Left ventricle myocardium inferior (tissue), 1 donor: ENCODE results near the gene PTK7. TPM values are rescaled to one million over a fixed set of nuclear protein-coding genes. Genes with fewer than 3 reads are reported as not detected.

Experiments used
- DNase-seq: peaks from one replicate; pipeline ENCODE4 v3.0.0-alpha.2; 2020
- H3K27ac ChIP-seq: fragments of 200-600 bp; replicated peaks from 2 replicates; pipeline ENCODE4 v1.8.0; 2021
- H3K27me3 ChIP-seq: fragments of 200-600 bp; 2 replicates; pipeline ENCODE4 v1.8.0; 2021; ENCODE audit warnings: low read depth
- H3K36me3 ChIP-seq: fragments of 200-600 bp; 2 replicates; pipeline ENCODE4 v1.8.0; 2021
- H3K4me1 ChIP-seq: fragments of 200-600 bp; 2 replicates; pipeline ENCODE4 v1.8.0; 2021
- H3K4me3 ChIP-seq: fragments of 200-600 bp; 2 replicates; pipeline ENCODE4 v1.8.0; 2021; ENCODE audit warnings: mild to moderate bottlenecking, moderate library complexity
- H3K9me3 ChIP-seq: fragments of 200-600 bp; replicated peaks from 2 replicates; pipeline ENCODE4 v1.8.0; 2021
- intact Hi-C: fragments of 100-400 bp; cut with micrococcal nuclease; formaldehyde crosslinking; loops from one replicate; pipeline ENCODE4 v1.11.0; 2022
- total RNA-seq: library from RNA; stranded (reverse); fragmentation: NEBNext Ultra II Directional; extraction: Animal tissue kit (Norgen Biotek cat#: 25700); gene quantifications from one replicate; pipeline ENCODE4 v1.2.1, GENCODE V29; 2021
- TF ChIP-seq, protein P1 (sequence below): fragments of 200-600 bp; IDR thresholded peaks from 2 replicates; pipeline ENCODE4 v1.8.0; 2021; ENCODE audit warnings: antibody characterized with exemption, mild to moderate bottlenecking, borderline replicate concordance
- donor health status: DM: no; HTN: yes; CAD: no; lungs with severe emphysema.

PTK7 gene
- total RNA-seq, 1 donor from 2014 or later, result 2.6 TPM

DNA sequence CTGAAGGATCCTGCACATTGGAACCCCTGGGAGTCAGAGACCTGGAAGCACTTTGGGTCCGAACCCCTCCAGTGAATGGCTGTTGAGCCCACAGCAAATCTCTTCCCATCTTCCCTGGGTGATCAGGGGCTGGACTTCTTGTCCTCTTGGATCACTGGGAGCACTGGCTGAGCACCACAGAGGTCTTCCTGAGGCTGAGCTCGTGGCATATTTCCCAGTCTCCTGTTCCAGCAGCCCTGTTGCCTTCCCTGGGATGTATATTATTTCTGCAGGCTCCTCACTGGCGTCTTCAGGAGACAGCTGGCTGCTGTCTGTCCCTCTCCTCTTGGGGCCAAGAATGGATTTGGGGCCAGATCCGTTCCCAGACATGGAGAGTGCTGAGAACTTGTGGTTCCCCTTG lies 43.4 kb downstream of the PTK7 start:
- Histone ChIP-seq H3K36me3 (no peaks in the 10 kb centered on the region), H3K4me3 (no peak overlapping the region), H3K9me3 (no peaks in the 10 kb centered on the region), H3K27ac (no peak overlapping the region), H3K27me3 (no peaks in the 10 kb centered on the region), H3K4me1 (peaks cover 17% of the 10 kb centered on the region)
- no peak for DNase-seq
- intact Hi-C loops, result no loop called here
- TF ChIP-seq, protein P1, sequence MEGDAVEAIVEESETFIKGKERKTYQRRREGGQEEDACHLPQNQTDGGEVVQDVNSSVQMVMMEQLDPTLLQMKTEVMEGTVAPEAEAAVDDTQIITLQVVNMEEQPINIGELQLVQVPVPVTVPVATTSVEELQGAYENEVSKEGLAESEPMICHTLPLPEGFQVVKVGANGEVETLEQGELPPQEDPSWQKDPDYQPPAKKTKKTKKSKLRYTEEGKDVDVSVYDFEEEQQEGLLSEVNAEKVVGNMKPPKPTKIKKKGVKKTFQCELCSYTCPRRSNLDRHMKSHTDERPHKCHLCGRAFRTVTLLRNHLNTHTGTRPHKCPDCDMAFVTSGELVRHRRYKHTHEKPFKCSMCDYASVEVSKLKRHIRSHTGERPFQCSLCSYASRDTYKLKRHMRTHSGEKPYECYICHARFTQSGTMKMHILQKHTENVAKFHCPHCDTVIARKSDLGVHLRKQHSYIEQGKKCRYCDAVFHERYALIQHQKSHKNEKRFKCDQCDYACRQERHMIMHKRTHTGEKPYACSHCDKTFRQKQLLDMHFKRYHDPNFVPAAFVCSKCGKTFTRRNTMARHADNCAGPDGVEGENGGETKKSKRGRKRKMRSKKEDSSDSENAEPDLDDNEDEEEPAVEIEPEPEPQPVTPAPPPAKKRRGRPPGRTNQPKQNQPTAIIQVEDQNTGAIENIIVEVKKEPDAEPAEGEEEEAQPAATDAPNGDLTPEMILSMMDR, result no peak

DNA sequence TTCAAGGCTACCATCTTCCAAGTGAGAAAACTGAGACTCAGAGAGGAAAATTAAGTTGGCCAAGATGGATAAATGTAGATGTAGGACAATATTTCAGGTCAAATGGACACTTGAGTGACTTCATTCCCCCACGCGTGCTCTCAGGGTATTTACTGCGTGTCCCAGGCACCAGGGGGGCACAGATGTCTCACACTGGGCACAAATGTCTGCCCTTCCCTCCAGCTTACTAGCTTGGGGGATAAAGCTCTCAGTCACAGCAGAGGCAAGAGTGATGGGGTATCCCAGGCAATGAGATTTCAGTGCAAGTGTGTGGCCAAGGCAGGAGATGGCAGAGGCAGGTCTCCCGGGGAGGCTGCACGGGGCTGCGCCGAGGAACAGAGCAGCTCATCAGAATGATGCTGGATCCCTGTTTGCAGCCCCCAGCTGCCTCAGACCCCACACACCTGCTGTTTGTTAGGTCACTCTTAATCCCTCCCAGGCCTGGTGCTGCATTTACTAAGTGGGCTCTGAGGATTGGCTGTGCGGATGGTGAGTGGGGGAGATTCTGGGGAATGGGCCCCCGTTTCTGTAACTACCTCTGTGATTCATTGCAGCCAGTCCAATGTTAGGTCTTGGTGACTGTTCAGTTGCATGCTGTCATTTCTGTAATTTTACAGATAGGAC lies 44.1 kb downstream of the PTK7 start:
- Histone ChIP-seq H3K9me3 (no peaks in the 10 kb centered on the region), H3K27me3 (no peaks in the 10 kb centered on the region), H3K4me3 (no peak overlapping the region), H3K4me1 (peaks cover 17% of the 10 kb centered on the region), H3K36me3 (no peaks in the 10 kb centered on the region), H3K27ac (no peak overlapping the region)
- intact Hi-C loops, result no loop called here
- TF ChIP-seq, protein P1, result no peak
- DNase-seq, result no peak

DNA sequence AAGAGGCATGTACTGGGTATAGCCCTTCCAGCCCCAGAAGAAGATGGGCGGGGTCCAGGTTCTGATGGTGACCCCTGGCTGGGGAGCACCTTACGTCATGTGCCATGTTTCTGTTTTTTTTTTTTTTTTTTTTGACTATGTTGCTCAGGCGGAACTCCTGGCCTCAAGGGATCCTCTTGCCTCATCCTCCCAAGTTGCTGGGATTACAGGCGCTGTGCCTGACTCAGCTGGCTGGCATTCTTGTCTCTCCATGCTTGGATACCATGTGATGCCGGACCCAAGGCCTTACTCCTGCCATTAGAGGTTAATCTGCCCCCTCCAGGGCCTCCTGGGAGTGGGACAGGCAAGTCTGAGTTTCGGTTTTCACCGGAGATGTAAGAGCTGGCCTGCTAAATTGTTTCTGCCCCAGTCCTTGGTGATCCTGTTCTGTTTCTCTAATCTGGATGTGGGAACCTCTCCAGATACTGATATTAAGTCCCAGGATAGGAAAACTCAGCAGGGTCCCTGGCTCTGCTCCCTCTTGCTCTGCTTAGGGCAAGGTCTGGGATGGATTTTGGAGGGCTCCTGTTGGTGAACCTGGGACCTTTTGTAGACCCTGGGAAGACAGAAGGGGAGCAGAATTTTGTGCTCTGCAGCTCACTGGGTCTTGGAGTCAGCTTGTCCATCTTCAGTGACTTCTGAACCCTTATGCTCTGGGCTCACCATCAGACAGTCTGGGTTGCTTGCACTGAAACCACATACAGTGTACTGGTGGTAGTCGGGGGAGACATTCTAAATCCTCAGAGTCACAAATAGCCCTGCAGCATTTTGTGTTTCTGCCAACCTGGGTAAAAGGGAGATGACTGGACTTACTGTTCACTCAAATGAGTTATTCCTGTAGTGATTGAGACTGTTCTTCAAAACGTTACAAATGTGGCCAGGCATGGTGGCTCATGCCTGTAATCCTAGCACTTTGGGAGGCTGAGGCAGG lies 45.1 kb downstream of the PTK7 start:
- peak; percentile 56 for DNase-seq

DNA sequence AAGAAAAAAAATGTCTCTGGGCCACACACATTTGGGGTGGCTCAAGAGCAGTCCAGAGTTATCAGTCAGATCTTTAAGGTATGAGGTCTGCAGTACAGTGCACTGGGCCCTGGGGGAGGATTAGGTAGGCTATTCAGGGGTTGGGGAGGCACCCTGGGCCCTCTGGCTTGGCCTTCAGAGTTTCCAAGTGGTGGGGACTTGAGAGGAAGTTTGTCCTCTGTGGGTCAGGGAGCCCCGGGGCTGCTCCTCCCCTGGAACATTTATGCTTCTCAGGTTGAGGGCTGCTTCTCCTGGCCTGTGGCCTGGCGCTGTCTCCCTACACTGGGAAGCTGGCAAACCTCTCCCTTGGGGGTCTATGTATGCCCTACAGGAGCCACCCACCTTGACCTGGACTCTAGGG lies 46.0 kb downstream of the PTK7 start:
- Histone ChIP-seq H3K36me3 (no peaks in the 10 kb centered on the region), H3K27ac (no peak overlapping the region), H3K27me3 (no peaks in the 10 kb centered on the region), H3K4me1 (peaks cover 7% of the 10 kb centered on the region), H3K4me3 (no peak overlapping the region), H3K9me3 (no peaks in the 10 kb centered on the region)
- TF ChIP-seq, protein P1, result no peak
- intact Hi-C loops, result no loop called here
- no peak for DNase-seq

More for the DNA sequence above, 45.1 kb downstream of the PTK7 start:
- intact Hi-C loops, result no loop called here
- Histone ChIP-seq H3K9me3 (no peaks in the 10 kb centered on the region), H3K27ac (peak overlapping the region; percentile 35), H3K4me3 (no peak overlapping the region), H3K4me1 (peaks cover 12% of the 10 kb centered on the region), H3K27me3 (no peaks in the 10 kb centered on the region), H3K36me3 (no peaks in the 10 kb centered on the region)
- TF ChIP-seq, protein P1, result no peak

DNA sequence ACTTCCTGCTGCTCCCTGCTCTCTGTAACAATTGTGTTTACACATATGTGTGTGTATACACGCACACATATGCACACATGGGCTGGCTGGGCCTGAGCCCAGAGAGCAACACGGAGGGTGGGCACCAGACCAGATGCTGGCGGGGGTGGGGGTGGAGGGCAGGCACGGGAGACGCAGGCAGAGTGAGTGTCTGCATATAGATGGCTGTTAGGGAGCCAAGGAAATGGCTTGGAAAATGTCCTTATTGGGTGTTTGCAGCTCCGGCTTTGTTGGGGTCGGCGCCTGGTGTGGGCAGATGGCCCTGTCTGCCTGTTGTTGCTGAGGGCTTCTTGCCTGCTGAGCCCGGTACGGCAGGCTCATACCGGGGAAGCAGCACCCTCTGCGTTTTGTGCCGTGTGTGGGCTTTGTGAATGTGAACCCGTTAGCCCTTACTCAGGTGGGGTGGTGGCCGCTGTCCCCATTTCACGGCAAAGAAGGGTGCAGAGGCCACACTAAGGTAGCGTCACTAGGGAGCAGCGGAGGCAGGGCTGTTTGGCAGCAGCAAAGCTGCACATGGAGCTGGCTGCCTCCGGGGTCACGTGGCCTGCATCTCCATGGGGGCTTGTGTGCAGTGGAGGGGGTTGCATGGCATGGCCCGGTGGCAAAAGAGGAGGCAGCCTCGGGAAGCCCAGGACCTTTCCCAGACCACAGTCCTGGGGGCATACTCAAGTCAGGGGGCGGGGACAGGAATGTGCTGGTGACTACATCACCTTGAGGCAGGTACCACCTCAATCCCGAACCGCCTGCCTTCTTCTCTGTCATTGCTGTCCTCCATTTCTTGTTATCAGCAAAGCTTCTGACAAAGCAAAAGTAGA lies 47.6 kb downstream of the PTK7 start:
- Histone ChIP-seq H3K36me3 (no peaks in the 10 kb centered on the region), H3K4me1 (peaks cover 12% of the 10 kb centered on the region), H3K27me3 (no peaks in the 10 kb centered on the region), H3K9me3 (no peaks in the 10 kb centered on the region), H3K27ac (no peak overlapping the region), H3K4me3 (no peak overlapping the region)
- TF ChIP-seq, protein P1, result no peak
- no peak for DNase-seq
- intact Hi-C loops, result no loop called here
